ENCODE measurements around the gene RTN4.
"Not testable (repeated sequence)": the region's sequence is repeated elsewhere in the genome, so short reads cannot be mapped to it uniquely, and the experiment has no call there.

RTN4 gene

GRCh38 chr2:55050100-55050994, at the start of gene RTN4:
Gene RTN4, minus strand, starts transcription at chr2:55050451. Its CDS starts 151 bp downstream, at chr2:55050300.
- peak; percentile 95 to 96 for DNase-seq (ENCODE audit: low read depth in 2 of 2)

- DNase-seq (ENCODE audit: low read depth in 2 of 2): no peak
Observed at GRCh38 chr2:55099493-55099877, 49.2 kb upstream of the RTN4 start.

- DNase-seq (ENCODE audit: low read depth in 2 of 2): no peak
Observed at GRCh38 chr2:55097461-55098410, 47.5 kb upstream of the RTN4 start.

- DNase-seq (ENCODE audit: low read depth in 2 of 2): no peak
Observed at GRCh38 chr2:55097082-55097460, 46.8 kb upstream of the RTN4 start.

- no peak for DNase-seq (ENCODE audit: low read depth in 2 of 2)
Observed at GRCh38 chr2:55096586-55096985, 46.3 kb upstream of the RTN4 start.

GRCh38 chr2:55093381-55093780, 43.1 kb upstream of the RTN4 start:
- DNase-seq (ENCODE audit: low read depth in 2 of 2): no peak

- no peak for DNase-seq (ENCODE audit: low read depth in 2 of 2)
Observed at GRCh38 chr2:55092439-55092838, 42.2 kb upstream of the RTN4 start.

GRCh38 chr2:55091681-55092080, 41.4 kb upstream of the RTN4 start:
- not testable (repeated sequence) for DNase-seq (ENCODE audit: low read depth in 2 of 2)

GRCh38 chr2:55090702-55091101, 40.5 kb upstream of the RTN4 start:
- no peak for DNase-seq (ENCODE audit: low read depth in 2 of 2)

- no peak for DNase-seq (ENCODE audit: low read depth in 2 of 2)
Observed at GRCh38 chr2:55089726-55090125, 39.5 kb upstream of the RTN4 start.

- DNase-seq (ENCODE audit: low read depth in 2 of 2): no peak
Observed at GRCh38 chr2:55088400-55088799, 38.1 kb upstream of the RTN4 start.

GRCh38 chr2:55087936-55088335, 37.7 kb upstream of the RTN4 start:
- DNase-seq (ENCODE audit: low read depth in 2 of 2): no peak

GRCh38 chr2:55087501-55087900, 37.2 kb upstream of the RTN4 start:
- no peak for DNase-seq (ENCODE audit: low read depth in 2 of 2)

- DNase-seq (ENCODE audit: low read depth in 2 of 2): no peak
Observed at GRCh38 chr2:55085113-55086040, 35.1 kb upstream of the RTN4 start.

- no peak for DNase-seq (ENCODE audit: low read depth in 2 of 2)
Observed at GRCh38 chr2:55084641-55085040, 34.4 kb upstream of the RTN4 start.

GRCh38 chr2:55080204-55080738, 30.0 kb upstream of the RTN4 start:
- no peak for DNase-seq (ENCODE audit: low read depth in 2 of 2)

- no peak for DNase-seq (ENCODE audit: low read depth in 2 of 2)
Observed at GRCh38 chr2:55078956-55079355, 28.7 kb upstream of the RTN4 start.

GRCh38 chr2:55076721-55077120, 26.5 kb upstream of the RTN4 start:
- no peak for DNase-seq (ENCODE audit: low read depth in 2 of 2)

GRCh38 chr2:55076019-55076418, 25.8 kb upstream of the RTN4 start:
- not testable (repeated sequence) for DNase-seq (ENCODE audit: low read depth in 2 of 2)

- no peak for DNase-seq (ENCODE audit: low read depth in 2 of 2)
Observed at GRCh38 chr2:55073000-55073983, 23.0 kb upstream of the RTN4 start.

Data from activated CD4-positive, alpha-beta T cell treated with anti-CD3 and anti-CD28 coated beads for 24 hours (primary cell).